ENCODE data around the gene GOLIM4. TPM values are rescaled to one million over a fixed set of nuclear protein-coding genes. Genes with fewer than 3 reads are reported as not detected.

Gene GOLIM4
- total and polyA plus RNA-seq, 4 donors: 17.9 to 47.9 (median 32.7) TPM

- DNase-seq (ENCODE audit: low spot score): no peak
- 29% methylated on average over 2 of the region's 2 CpGs for WGBS
- TF ChIP-seq CTCF (IDR thresholded peaks at IDR 0.05; ENCODE audit: low read depth, low read length, missing input control): no peak
- no peak for TF ChIP-seq RXRA (IDR thresholded peaks at IDR 0.05)
- TF ChIP-seq JUND (IDR thresholded peaks at IDR 0.05): no peak
- no peak for TF ChIP-seq ZBTB33 (IDR thresholded peaks at IDR 0.05)
- no peak for TF ChIP-seq YY1 (IDR thresholded peaks at IDR 0.05)
- TF ChIP-seq HNF4G (IDR thresholded peaks at IDR 0.05): no peak
- TF ChIP-seq FOXA1 (IDR thresholded peaks at IDR 0.05): no peak
- TF ChIP-seq NR2F2 (IDR thresholded peaks at IDR 0.05): no peak
- TF ChIP-seq ATF3 (IDR thresholded peaks at IDR 0.05): no peak
- TF ChIP-seq HNF4A (conservative IDR thresholded peaks at IDR 0.05): no peak
- TF ChIP-seq MAX (IDR thresholded peaks at IDR 0.05): no peak
- TF ChIP-seq EGR1 (IDR thresholded peaks at IDR 0.05; ENCODE audit: low read depth in 2 of 2): no peak
- no peak for TF ChIP-seq GABPA (IDR thresholded peaks at IDR 0.05 in 1 of 2, conservative IDR thresholded peaks at IDR 0.05 in 1 of 2)
- TF ChIP-seq REST (IDR thresholded peaks at IDR 0.05): no peak
- TF ChIP-seq FOXA2 (IDR thresholded peaks at IDR 0.05): no peak
- TF ChIP-seq TAF1 (conservative IDR thresholded peaks at IDR 0.05): no peak
- no peak for TF ChIP-seq SP1 (IDR thresholded peaks at IDR 0.05)
- no peak for TF ChIP-seq RAD21 (IDR thresholded peaks at IDR 0.05)
- H3K9me3 ChIP-seq (ENCODE audit: control insufficient read depth in 4 of 4, low read length in 3 of 4): no peaks in the 10 kb centered on the region
- peaks cover 12 to 73% (median 54%) of the 10 kb centered on the region in 4 donors for H3K4me1 ChIP-seq (ENCODE audit: control insufficient read depth in 4 of 4, insufficient read depth in 4 of 4, low read length in 3 of 4)
- peak overlapping the region; percentile 24 to 65 for H3K9ac ChIP-seq (ENCODE audit: low read depth in 1 of 2, low read length in 2 of 2)
- H3K36me3 ChIP-seq (ENCODE audit: control insufficient read depth in 4 of 4, insufficient read depth in 3 of 4, low read depth in 1 of 4, low read length in 3 of 4): no peaks in the 10 kb centered on the region
- H3K27me3 ChIP-seq (ENCODE audit: control insufficient read depth in 4 of 4, insufficient read depth in 4 of 4, low read length in 3 of 4): no peaks in the 10 kb centered on the region
- no peak overlapping the region for H3K27ac ChIP-seq (ENCODE audit: low read depth in 1 of 2, low read length in 2 of 2)
- peak overlapping the region; percentile 42 to 97 (median 90) for H3K4me3 ChIP-seq (ENCODE audit: low read depth in 1 of 3, low read length in 3 of 3)
Observed at GRCh38 chr3:168093229-168093628, 2.5 kb downstream of the GOLIM4 start.

All from liver (tissue), 9 donors.